GM12878 (cell line): Measurements from ENCODE around the gene RIT1. TPM values are rescaled to one million over a fixed set of nuclear protein-coding genes. Genes with fewer than 3 reads are reported as not detected.

ENCODE experiments used
- ATAC-seq: fragments of 200-7000 bp; cut with Tn5 transposase; 3 replicates; pipeline ENCODE4 v1.9.1; 2020; ENCODE audit warnings: mild to moderate bottlenecking, moderate library complexity
- BruUV-seq: library from RNA; stranded (reverse); fragments of 400-500 nt; replicated peaks from 2 replicates; lab custom pipeline; 2021; lab: Mats Ljungman, UMichigan
- CTCF ChIA-PET: fragments of 300-600 bp; sonication (Branson Sonifier 250); formaldehyde crosslinking; extraction: SDS; loops from one replicate; lab custom pipeline; 2021; ENCODE audit warnings: inconsistent platforms; lab: Yijun Ruan, JAX
- POLR2A ChIA-PET: fragments of 350-600 bp; formaldehyde crosslinking; extraction: SDS; loops from one replicate; lab custom pipeline; 2021; ENCODE audit warnings: inconsistent platforms; lab: Charles Lee
- RAD21 ChIA-PET: fragments of 300-600 bp; sonication (Branson Sonifier 250); formaldehyde crosslinking; loops from one replicate; lab custom pipeline; 2023; ENCODE audit warnings: antibody characterized with exemption; ENCODE audit not compliant: unreplicated experiment; lab: Charles Lee
- SMC1A ChIA-PET: fragments of 300-600 bp; sonication (Branson Sonifier 250); formaldehyde crosslinking; loops from one replicate; lab custom pipeline; 2023; ENCODE audit not compliant: unreplicated experiment, uncharacterized antibody; lab: Charles Lee
- DNase-seq: peaks from one replicate; pipeline ENCODE4 v3.0.0-alpha.2; 2011; ENCODE audit warnings: low read depth, low spot score
- FAIRE-seq: peaks from 3 replicates; lab custom pipeline; 2011; peaks lifted over from hg19 to GRCh38; lab: Jason Lieb, UNC
- H2AFZ ChIP-seq: 2 replicates; pipeline ENCODE4 v1.6.0; 2011; ENCODE audit warnings: low read depth, low read length, control low read depth; ENCODE audit not compliant: control insufficient read depth
- H3K27ac ChIP-seq: 2 replicates; pipeline ENCODE4 v1.5.1; 2011; ENCODE audit warnings: control low read depth; ENCODE audit not compliant: control insufficient read depth, insufficient read depth
- H3K27me3 ChIP-seq, 2 experiments: replicated peaks in 1 of 2; 2 replicates each; pipeline versions ENCODE4 v1.6.0 to v1.6.1; 2011; ENCODE audit warnings: low read length in 1 of 2; ENCODE audit not compliant: control insufficient read depth in 2 of 2, insufficient read depth in 2 of 2
- H3K36me3 ChIP-seq, 2 experiments: 2 replicates each; pipeline ENCODE4 v1.5.1; 2011; ENCODE audit warnings: low read length in 1 of 2; ENCODE audit not compliant: control insufficient read depth in 2 of 2, insufficient read depth in 2 of 2
- H3K4me1 ChIP-seq: 2 replicates; pipeline ENCODE4 v1.6.1; 2011; ENCODE audit warnings: mild to moderate bottlenecking, low read length, moderate library complexity, mixed read lengths; ENCODE audit not compliant: control insufficient read depth, insufficient read depth
- H3K4me2 ChIP-seq: 2 replicates; pipeline ENCODE4 v1.6.0; 2011; ENCODE audit warnings: control low read depth; ENCODE audit not compliant: control insufficient read depth, insufficient read depth
- H3K4me3 ChIP-seq: fragments of 200-600 bp; sonication (generic); 2 replicates; pipeline ENCODE4 v1.5.1; 2016
- H3K79me2 ChIP-seq: 2 replicates; pipeline ENCODE4 v1.6.0; 2011; ENCODE audit warnings: low read length; ENCODE audit not compliant: control insufficient read depth, insufficient read depth
- H3K9ac ChIP-seq: 2 replicates; pipeline ENCODE4 v1.8.0; 2011; ENCODE audit warnings: low read length, control low read depth, mixed read lengths; ENCODE audit not compliant: control insufficient read depth, insufficient read depth
- H3K9me3 ChIP-seq: replicated peaks from 3 replicates; pipeline ENCODE4 v1.5.1; 2011; ENCODE audit warnings: mild to moderate bottlenecking, low read length; ENCODE audit not compliant: control insufficient read depth, insufficient read depth
- H4K20me1 ChIP-seq: 2 replicates; pipeline ENCODE4 v1.6.0; 2011; ENCODE audit not compliant: control insufficient read depth, insufficient read depth
- BMI1 ChIP-seq: fragments of 450-650 bp; IDR thresholded peaks from 2 replicates; pipeline ENCODE4 v1.6.1; 2016; ENCODE audit warnings: mild to moderate bottlenecking, moderate library complexity, borderline replicate concordance
- CBX3 ChIP-seq: fragments of 200-600 bp; sonication (generic); IDR thresholded peaks from 2 replicates; pipeline ENCODE4 v1.6.1; 2016; ENCODE audit warnings: low read depth, borderline replicate concordance
- CHD4 ChIP-seq: fragments of 200-600 bp; sonication (generic); IDR thresholded peaks from 2 replicates; pipeline ENCODE4 v1.6.1; 2016; ENCODE audit warnings: mild to moderate bottlenecking
- DPF2 ChIP-seq: fragments of 450-650 bp; IDR thresholded peaks from 2 replicates; pipeline ENCODE4 v1.6.1; 2017; ENCODE audit warnings: mild to moderate bottlenecking
- FOXM1 ChIP-seq: IDR thresholded peaks from 2 replicates; pipeline ENCODE4 v1.6.1; 2012; ENCODE audit warnings: low read depth, mild to moderate bottlenecking, inconsistent platforms, low read length, moderate library complexity
- IRF5 ChIP-seq: fragments of 450-650 bp; IDR thresholded peaks from 2 replicates; pipeline ENCODE4 v1.6.1; 2017; ENCODE audit warnings: borderline replicate concordance
- NFYB ChIP-seq: IDR thresholded peaks from 2 replicates; pipeline ENCODE4 v1.6.1; 2011; ENCODE audit warnings: low read depth, mild to moderate bottlenecking, low read length, improper control_type of control experiment, moderate library complexity; ENCODE audit not compliant: insufficient read depth
- RCOR1 ChIP-seq: conservative IDR thresholded peaks from 2 replicates; pipeline ENCODE4 v1.6.1; 2012; ENCODE audit warnings: low read depth, low read length, improper control_type of control experiment
- RELB ChIP-seq: fragments of 450-650 bp; IDR thresholded peaks from 2 replicates; pipeline ENCODE4 v1.6.1; 2017; ENCODE audit warnings: low read depth, mild to moderate bottlenecking, moderate library complexity
- RFX5 ChIP-seq: IDR thresholded peaks from 2 replicates; pipeline ENCODE4 v1.6.1; 2011; ENCODE audit warnings: low read depth, low read length, improper control_type of control experiment
- STAT1 ChIP-seq: fragments of 450-650 bp; conservative IDR thresholded peaks from 2 replicates; pipeline ENCODE4 v1.6.1; 2014; ENCODE audit warnings: antibody characterized with exemption, mild to moderate bottlenecking
- SUPT20H ChIP-seq: IDR thresholded peaks from 2 replicates; pipeline ENCODE4 v1.6.1; 2011; ENCODE audit warnings: low read depth, mild to moderate bottlenecking, low read length, moderate library complexity, borderline replicate concordance; ENCODE audit not compliant: control insufficient read depth
- WRNIP1 ChIP-seq: IDR thresholded peaks from 2 replicates; pipeline ENCODE4 v1.6.1; 2011; ENCODE audit warnings: low read depth, low read length, improper control_type of control experiment, borderline replicate concordance
- ZNF24 ChIP-seq: fragments of 450-650 bp; IDR thresholded peaks from 2 replicates; pipeline ENCODE4 v1.6.1; 2017; ENCODE audit warnings: antibody characterized with exemption, mild to moderate bottlenecking
- WGBS: methylation state at CpG from one replicate; pipeline ENCODE4 v1.1.6; 2016; ENCODE audit warnings: low lambda C conversion rate; ENCODE audit not compliant: insufficient replicate concordance, insufficient coverage; ENCODE audit errors: missing lambda C conversion rate; 5-methylcytosine and 5-hydroxymethylcytosine counted together
- in situ Hi-C: fragments of 300-500 bp; cut with MboI; formaldehyde crosslinking; loops from 9 replicates; pipeline ENCODE4 v1.14.3; 2018; ENCODE audit warnings: mixed read lengths
- intact Hi-C: fragments of 100-400 bp; cut with micrococcal nuclease; formaldehyde crosslinking; loops from one replicate; pipeline ENCODE4 v1.14.2; 2022; ENCODE audit not compliant: unreplicated experiment
- polyA plus RNA-seq, 11 experiments: library from polyadenylated mRNA; depleted of rRNA in 4 of 11; unstranded in 6 of 11; stranded (reverse) in 5 of 11; fragments of >200 nt; fragmentation: Nextera tagmentation in 4 of 11; fragmentation: Illumina TruSeq in 1 of 11; extraction: Ambion mirVana in 4 of 11; extraction: Trizol in 1 of 11; gene quantifications; 1 replicate in 1 of 11; 2 replicates in 10 of 11; pipeline versions ENCODE4 v1.2.1 to v1.2.3, GENCODE V29; 2011 to 2016; ENCODE audit warnings: inconsistent platforms in 2 of 11, missing spikeins in 2 of 11, low read depth in 1 of 11
- total RNA-seq, 4 experiments: library from RNA; depleted of rRNA in 3 of 4; stranded (reverse); fragments of >200 nt in 3 of 4; fragmentation: Illumina TruSeq in 1 of 4; extraction: Trizol in 1 of 4; gene quantifications; 2 replicates each; pipeline versions ENCODE4 v1.2.1 to v1.2.3, GENCODE V29; 2013 to 2021

RIT1 gene
- total and polyA plus RNA-seq, 10 of the 15 experiments (the other 5 are each of a cell fraction or from before 2014, with no cell fraction given) = 6.8 to 61.5 (median 13.7) TPM

- DNase-seq (no peak), ATAC-seq (peak; percentile 14; the same call in 1 of the 3 replicates), FAIRE-seq (peak; percentile 69)
- Histone ChIP-seq H3K36me3 (peaks cover 0 to 7% of the 10 kb centered on the region in 2 experiments), H3K9me3 (no peaks in the 10 kb centered on the region), H3K27me3 (no peaks in the 10 kb centered on the region), H3K27ac (no peak overlapping the region), H3K9ac (no peak overlapping the region), H3K79me2 (peaks cover 33% of the 10 kb centered on the region), H3K4me3 (0 out of 2 replicates have a peak overlapping the region, but pooled peaks have one; percentile 9), H2AFZ (no peak overlapping the region), H3K4me2 (0 out of 2 replicates have a peak overlapping the region, but pooled peaks have one; percentile 46), H4K20me1 (no peaks in the 10 kb centered on the region), H3K4me1 (no peaks in the 10 kb centered on the region; the same call in 1 of the 2 replicates)
- in situ Hi-C loops = no loop called here
- intact Hi-C loops = loop anchor here (10.0 kb wide), 1 partner anchor 204 kb away; the partner anchor contains the start of genes LAMTOR2 and UBQLN4
- SMC1A ChIA-PET = interaction anchor here (1.0 to 1.2 kb wide), 3 partner anchors 9 to 82 kb away, joined by 3 to 4 read pairs (median 3); partner anchors contain the start of gene SYT11
- WGBS = 98% methylated on average over 3 of the region's 3 CpGs
- no peak for TF ChIP-seq WRNIP1
- TF ChIP-seq ZNF24 = no peak
- TF ChIP-seq SUPT20H = no peak
- no peak for TF ChIP-seq STAT1
- no peak for TF ChIP-seq DPF2
- TF ChIP-seq FOXM1 = no peak
- no peak for TF ChIP-seq NFYB
- no peak for TF ChIP-seq RCOR1
- TF ChIP-seq CBX3 = no peak
- TF ChIP-seq RFX5 = no peak
- no peak for TF ChIP-seq BMI1
- TF ChIP-seq RELB = no peak
- TF ChIP-seq CHD4 = no peak
- no peak for TF ChIP-seq IRF5
- no TSS peak for BruUV-seq
- POLR2A ChIA-PET = interaction anchor here (0.6 to 0.7 kb wide), 2 partner anchors 32 to 433 kb away, joined by 3 to 4 read pairs; partner anchors contain the start of gene TMEM79
- RAD21 ChIA-PET = interaction anchor here (0.6 kb wide), 1 partner anchor 103 kb away, joined by 4 read pairs; no protein-coding TSS in a partner anchor
- CTCF ChIA-PET = interaction anchor here (0.8 to 0.9 kb wide), 2 partner anchors 12 to 81 kb away, joined by 3 to 4 read pairs; no protein-coding TSS in a partner anchor
These were observed 60.8 kb downstream of the RIT1 start for GRCh38 chr1:155850345-155850744.
